ENCODE measurements around the gene MYBL2.

DNA sequence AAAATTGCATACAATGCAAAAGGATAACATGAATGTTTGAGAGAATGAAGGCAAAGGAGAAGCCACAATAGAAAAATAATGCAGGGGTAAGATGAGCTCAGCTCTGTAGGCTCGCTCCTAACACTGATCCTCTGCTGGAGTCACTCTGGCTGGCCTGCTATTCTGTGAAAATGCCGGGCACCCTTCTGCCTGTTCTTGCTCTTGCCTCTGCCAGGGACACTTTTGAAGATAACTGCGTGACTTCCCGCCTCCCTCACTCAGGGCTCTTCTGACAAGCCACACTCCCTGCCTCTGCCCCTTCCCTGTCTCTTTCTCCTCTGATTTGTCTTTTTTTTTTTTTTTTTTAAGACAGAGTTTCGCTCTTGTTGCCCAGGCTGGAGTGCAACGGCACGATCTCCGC, 35.3 kb upstream of the MYBL2 start:
- no peak for TF ChIP-seq POLR2A (IDR thresholded peaks at IDR 0.05; ENCODE audit: low read depth, low read length)
- no peak for TF ChIP-seq TAF1 (IDR thresholded peaks at IDR 0.05; ENCODE audit: borderline replicate concordance, low read depth, low read length)

Data from GM12892 (cell line).